ENCODE results near the gene AJAP1.

Gene AJAP1

DNA sequence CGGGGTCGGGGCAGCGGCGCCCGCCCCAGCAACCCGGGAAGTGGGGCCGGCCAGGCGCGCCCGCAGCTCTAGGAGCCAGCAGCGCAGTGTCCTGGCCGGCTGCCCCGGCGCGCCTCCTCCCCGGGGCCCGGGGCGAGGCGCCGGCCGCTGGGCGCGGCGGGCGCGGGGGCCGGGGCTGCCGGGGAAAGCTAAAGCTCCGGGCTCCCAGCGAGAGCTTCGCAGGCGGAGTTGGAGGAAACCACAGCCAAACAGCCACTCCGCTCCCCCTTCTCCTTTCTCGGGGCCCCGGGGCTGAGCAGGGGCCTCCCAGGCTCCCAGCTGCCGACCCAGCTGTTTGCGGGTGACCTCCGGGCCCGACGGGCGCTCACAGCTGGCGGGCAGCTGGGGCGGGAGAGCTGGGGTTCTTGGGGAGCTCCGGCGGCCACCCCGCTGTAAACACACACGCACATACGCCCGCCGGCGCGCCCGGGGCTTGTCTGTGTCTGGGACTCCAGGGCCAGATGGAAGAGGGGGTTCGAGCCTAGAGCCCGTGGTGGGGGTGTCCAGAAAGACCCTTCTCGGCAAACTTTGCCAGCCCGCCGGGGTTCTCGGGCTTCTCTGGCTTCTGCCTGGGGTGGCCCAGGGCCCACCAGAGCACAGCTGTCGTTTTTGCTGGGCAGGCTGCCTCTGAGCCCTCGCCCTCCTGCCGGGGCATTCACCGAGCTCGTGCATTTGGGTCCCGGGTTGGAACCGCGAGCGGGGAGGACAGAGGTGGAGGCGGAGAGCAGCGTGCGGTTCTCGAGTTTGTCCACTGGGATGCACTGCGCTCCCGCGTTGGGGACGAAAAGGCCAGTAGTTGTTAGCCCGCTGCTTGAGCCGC is 1.5 kb downstream of the AJAP1 start:
- Histone ChIP-seq H3K4me3 (ENCODE audit: low read depth, low read length) (no peak overlapping the region), H3K4me1 (ENCODE audit: control insufficient read depth, insufficient read depth, low read length) (no peaks in the 10 kb centered on the region), H3K9me3 (ENCODE audit: control insufficient read depth, insufficient read depth, low read depth, low read length) (no peaks in the 10 kb centered on the region), H3K36me3 (ENCODE audit: control insufficient read depth in 2 of 2, insufficient read depth in 1 of 2, low read length in 2 of 2) (no peaks in the 10 kb centered on the region), H3K27ac (ENCODE audit: extremely low read depth, low read depth, low read length) (no peak overlapping the region)
- TF ChIP-seq, protein P1, sequence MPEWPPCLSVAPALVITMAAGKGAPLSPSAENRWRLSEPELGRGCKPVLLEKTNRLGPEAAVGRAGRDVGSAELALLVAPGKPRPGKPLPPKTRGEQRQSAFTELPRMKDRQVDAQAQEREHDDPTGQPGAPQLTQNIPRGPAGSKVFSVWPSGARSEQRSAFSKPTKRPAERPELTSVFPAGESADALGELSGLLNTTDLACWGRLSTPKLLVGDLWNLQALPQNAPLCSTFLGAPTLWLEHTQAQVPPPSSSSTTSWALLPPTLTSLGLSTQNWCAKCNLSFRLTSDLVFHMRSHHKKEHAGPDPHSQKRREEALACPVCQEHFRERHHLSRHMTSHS (tag by site-specific recombination; IDR thresholded peaks at IDR 0.05): no peak
- no peak for TF ChIP-seq ZFHX2 (tag by site-specific recombination; conservative IDR thresholded peaks at IDR 0.05)
- TF ChIP-seq ZNF555 (tag by site-specific recombination; conservative IDR thresholded peaks at IDR 0.05): no peak
- TF ChIP-seq GLIS1 (tag by site-specific recombination; IDR thresholded peaks at IDR 0.05): no peak
- no peak for TF ChIP-seq ZNF561 (tag by site-specific recombination; IDR thresholded peaks at IDR 0.05; ENCODE audit: borderline replicate concordance)
- no peak for TF ChIP-seq ZNF169 (tag by site-specific recombination; IDR thresholded peaks at IDR 0.05)
- no peak for TF ChIP-seq ZNF175 (tag by site-specific recombination; IDR thresholded peaks at IDR 0.05)
- TF ChIP-seq ZNF521 (tag by site-specific recombination; IDR thresholded peaks at IDR 0.05): no peak
- no peak for TF ChIP-seq SP7 (tag by site-specific recombination; IDR thresholded peaks at IDR 0.05)
- ChIA-PET POLR2A (no interaction called here), CTCF (interaction anchor here (0.9 to 1.2 kb wide), 2 partner anchors 9 to 1090 kb away, joined by 3 read pairs; no protein-coding TSS in a partner anchor)

DNA sequence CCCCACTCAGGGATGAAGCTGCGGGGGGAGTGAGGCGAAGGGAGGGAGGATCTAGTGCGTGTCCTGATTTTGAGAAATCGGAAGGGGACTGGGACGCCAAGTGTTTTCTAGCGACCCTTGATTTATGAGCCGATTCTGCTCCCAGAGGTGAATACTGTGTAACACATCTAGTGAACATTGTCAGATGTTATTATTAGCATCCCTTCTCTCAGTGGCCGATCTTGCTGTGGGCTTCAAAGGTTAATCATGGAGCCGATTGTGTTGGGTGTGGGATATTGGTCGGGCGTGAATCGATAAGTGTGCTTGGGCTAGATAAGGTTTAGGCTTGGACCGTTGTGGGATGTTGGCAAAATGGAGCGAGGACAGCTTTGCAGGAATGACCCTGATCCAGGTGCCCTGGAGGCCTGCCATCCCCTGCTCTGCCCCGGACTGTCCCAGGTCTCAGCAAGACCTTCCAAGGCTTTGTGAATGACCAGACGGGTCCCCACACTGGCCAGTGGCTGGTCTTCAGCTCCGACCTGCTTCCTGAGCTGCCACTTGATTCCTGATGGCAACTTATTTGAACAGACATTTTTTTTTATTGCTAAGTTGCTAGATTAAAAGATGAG is 2.2 kb downstream of the AJAP1 start:
- Histone ChIP-seq H3K4me3 (ENCODE audit: low read depth, low read length) (no peak overlapping the region), H3K27ac (ENCODE audit: extremely low read depth, low read depth, low read length) (no peak overlapping the region), H3K36me3 (ENCODE audit: control insufficient read depth in 2 of 2, insufficient read depth in 1 of 2, low read length in 2 of 2) (no peaks in the 10 kb centered on the region), H3K9me3 (ENCODE audit: control insufficient read depth, insufficient read depth, low read depth, low read length) (no peaks in the 10 kb centered on the region), H3K4me1 (ENCODE audit: control insufficient read depth, insufficient read depth, low read length) (no peaks in the 10 kb centered on the region)
- no peak for TF ChIP-seq ZNF341 (tag by site-specific recombination; IDR thresholded peaks at IDR 0.05; ENCODE audit: low read depth)
- no peak for TF ChIP-seq SCRT1 (tag by site-specific recombination; IDR thresholded peaks at IDR 0.05; ENCODE audit: borderline replicate concordance)
- no peak for TF ChIP-seq ZNF214 (tag by site-specific recombination; IDR thresholded peaks at IDR 0.05; ENCODE audit: borderline replicate concordance)
- POLR2A ChIA-PET: no interaction called here
- CTCF ChIA-PET: interaction anchor here (0.9 to 1.2 kb wide), 2 partner anchors 8 to 1089 kb away, joined by 3 read pairs; no protein-coding TSS in a partner anchor

DNA sequence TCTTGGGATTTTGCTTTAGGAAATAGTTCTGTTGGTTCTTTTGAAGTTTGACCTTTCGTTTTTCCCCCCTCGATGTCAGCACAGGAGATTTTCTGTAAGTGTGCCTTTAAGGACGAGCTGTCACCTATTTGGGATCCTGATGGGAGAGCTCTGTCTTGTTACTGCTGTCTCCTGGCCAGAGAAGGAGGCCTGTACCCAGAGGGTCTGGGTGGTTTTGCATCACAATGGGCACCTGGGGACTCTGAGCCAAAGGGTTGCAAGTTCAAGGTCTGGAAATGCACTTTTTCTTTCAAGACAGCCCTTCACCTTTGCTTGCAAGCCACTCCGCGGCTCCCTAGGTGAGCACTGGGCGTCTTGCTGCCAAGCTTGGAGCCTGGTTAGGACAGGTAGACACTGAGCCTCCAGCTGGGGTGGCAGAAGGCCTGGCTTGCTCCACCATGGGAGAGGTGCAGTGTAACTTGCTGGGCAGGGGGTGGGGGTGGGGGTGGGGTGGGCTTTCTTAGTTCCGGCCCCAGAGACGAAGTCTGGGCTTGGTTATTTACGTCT is 2.9 kb downstream of the AJAP1 start:
- CTCF ChIA-PET: interaction anchor here (0.9 to 1.2 kb wide), 2 partner anchors 8 to 1089 kb away, joined by 3 read pairs; no protein-coding TSS in a partner anchor
- TF ChIP-seq HOXA7 (CRISPR knock-in tag; IDR thresholded peaks at IDR 0.05; ENCODE audit: borderline replicate concordance) (no peak), ZNF707 (tag by site-specific recombination; IDR thresholded peaks at IDR 0.05) (no peak), ZNF391 (tag by site-specific recombination; IDR thresholded peaks at IDR 0.05; ENCODE audit: borderline replicate concordance, low read depth) (no peak), TCF7L2 (IDR thresholded peaks at IDR 0.05; ENCODE audit: borderline replicate concordance, low read depth, low read length) (no peak), ZFP41 (tag by site-specific recombination; IDR thresholded peaks at IDR 0.05; ENCODE audit: borderline replicate concordance) (no peak), ZNF521 (tag by site-specific recombination; IDR thresholded peaks at IDR 0.05) (no peak), HOXC10 (CRISPR knock-in tag; IDR thresholded peaks at IDR 0.05) (no peak)
- TF ChIP-seq, protein P2, sequence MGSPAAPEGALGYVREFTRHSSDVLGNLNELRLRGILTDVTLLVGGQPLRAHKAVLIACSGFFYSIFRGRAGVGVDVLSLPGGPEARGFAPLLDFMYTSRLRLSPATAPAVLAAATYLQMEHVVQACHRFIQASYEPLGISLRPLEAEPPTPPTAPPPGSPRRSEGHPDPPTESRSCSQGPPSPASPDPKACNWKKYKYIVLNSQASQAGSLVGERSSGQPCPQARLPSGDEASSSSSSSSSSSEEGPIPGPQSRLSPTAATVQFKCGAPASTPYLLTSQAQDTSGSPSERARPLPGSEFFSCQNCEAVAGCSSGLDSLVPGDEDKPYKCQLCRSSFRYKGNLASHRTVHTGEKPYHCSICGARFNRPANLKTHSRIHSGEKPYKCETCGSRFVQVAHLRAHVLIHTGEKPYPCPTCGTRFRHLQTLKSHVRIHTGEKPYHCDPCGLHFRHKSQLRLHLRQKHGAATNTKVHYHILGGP (tag by site-specific recombination; IDR thresholded peaks at IDR 0.05): no peak
- POLR2A ChIA-PET: no interaction called here
- Histone ChIP-seq H3K27ac (ENCODE audit: extremely low read depth, low read depth, low read length) (no peak overlapping the region), H3K4me3 (ENCODE audit: low read depth, low read length) (no peak overlapping the region), H3K9me3 (ENCODE audit: control insufficient read depth, insufficient read depth, low read depth, low read length) (no peaks in the 10 kb centered on the region), H3K36me3 (ENCODE audit: control insufficient read depth in 2 of 2, insufficient read depth in 1 of 2, low read length in 2 of 2) (no peaks in the 10 kb centered on the region), H3K4me1 (ENCODE audit: control insufficient read depth, insufficient read depth, low read length) (no peaks in the 10 kb centered on the region)
